Occipital lobe (tissue), 2 donors: ENCODE measurements around the gene CLSTN2. TPM values are rescaled to one million over a fixed set of nuclear protein-coding genes. Genes with fewer than 3 reads are reported as not detected.
"Not testable (repeated sequence)": the region's sequence is repeated elsewhere in the genome, so short reads cannot be mapped to it uniquely, and the experiment has no call there.

Experiments used
- DNase-seq: peaks from one replicate; lab custom pipeline; 2025; lab: John Stamatoyannopoulos, UW
- total RNA-seq: library from RNA; depleted of rRNA; stranded (reverse); fragments of >200 nt; gene quantifications from one replicate; pipeline ENCODE4 v1.2.3, GENCODE V29; 2014

The CLSTN2 gene
- total RNA-seq, 1 donor from 2014 or later = 10.3 TPM

DNA sequence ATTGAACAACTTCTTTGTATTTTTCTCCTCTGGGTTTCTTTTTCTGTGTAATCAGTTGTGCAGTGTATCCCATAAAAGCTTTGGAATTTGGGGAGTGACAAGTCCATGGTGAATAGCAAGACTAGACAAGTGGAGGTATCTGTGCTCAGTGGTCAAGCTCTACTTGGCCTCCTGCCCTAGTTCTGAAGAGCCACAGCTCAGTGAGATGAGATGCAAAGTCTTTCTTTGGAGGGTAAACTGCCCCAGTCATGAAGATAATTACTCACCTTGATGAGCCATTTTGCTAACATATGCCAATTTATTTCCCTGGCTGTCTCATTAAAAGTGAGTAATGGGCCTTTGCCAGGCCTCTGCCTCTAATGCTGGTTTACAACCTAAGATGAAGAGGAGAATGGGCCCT lies 471.7 kb downstream of the CLSTN2 start:
- DNase-seq = no peak

DNA sequence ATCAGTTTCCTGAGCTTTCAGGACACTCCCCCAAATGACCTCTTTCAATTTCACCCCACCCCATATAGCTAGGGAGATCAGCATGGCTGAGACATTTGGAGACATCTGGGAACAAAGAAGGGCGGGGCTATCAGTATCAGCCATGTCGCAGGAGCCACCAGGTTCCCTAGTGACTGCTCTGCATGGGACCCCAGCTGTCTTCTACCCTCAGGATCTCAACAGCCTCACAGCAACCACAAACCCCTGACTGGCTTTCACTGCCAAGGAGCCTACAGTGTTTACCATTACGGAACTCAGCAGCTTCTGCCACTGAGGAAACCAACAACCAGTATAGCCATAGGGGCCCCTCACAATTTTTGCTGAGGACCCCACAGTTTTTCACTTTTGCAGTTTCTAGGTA lies 473.3 kb downstream of the CLSTN2 start:
- DNase-seq = no peak

DNA sequence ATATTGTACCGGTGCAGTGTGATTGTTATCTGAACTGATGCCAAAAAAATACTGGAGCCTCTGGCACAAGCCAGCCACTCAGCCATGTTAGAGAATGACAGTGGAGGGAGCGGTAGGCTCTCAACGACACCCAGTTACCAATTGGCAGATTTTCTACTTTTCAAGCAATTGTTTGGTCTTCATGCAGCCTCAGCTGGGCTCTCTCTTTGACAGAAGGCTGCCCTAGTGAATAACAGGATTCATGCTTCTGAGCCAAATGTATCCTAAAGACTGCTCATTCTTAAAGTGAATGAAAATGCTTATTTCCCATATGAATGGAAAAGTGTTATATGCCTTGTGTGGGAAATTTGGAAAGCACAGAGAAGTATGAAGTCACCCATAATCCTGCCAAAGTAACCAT lies 481.7 kb downstream of the CLSTN2 start:
- DNase-seq = no peak

DNA sequence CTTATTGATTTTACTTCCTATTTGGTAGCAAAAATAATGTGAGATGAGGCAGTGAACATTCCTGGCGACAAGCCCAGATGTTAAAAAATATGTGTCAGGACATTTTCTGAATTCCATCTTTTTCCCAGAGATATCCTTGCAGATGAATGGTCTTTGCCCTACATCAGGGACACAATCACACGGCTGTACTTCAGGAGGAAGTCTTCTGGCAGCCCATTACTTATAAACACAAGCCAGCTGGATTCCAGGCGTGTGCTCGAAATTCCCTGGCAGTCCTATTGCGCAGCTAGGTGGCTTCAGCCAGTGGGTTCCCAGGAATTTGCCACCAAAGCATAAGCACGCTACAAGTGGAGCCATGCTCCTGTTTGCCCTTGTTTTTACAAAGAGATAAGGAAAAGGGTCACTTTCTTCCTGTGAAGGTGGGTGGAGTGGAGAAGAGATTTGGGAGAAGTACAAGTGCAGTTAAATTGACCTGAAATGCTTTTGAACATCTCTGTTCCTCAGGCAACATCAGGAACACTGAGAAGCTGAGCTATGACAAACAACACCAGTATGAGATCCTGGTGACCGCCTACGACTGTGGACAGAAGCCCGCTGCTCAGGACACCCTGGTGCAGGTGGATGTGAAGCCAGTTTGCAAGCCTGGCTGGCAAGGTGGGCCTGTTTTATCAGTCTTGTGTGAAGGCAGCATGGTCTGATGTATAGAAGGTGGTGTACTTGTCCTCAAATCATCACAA lies 485.8 kb downstream of the CLSTN2 start:
- DNase-seq = no peak

DNA sequence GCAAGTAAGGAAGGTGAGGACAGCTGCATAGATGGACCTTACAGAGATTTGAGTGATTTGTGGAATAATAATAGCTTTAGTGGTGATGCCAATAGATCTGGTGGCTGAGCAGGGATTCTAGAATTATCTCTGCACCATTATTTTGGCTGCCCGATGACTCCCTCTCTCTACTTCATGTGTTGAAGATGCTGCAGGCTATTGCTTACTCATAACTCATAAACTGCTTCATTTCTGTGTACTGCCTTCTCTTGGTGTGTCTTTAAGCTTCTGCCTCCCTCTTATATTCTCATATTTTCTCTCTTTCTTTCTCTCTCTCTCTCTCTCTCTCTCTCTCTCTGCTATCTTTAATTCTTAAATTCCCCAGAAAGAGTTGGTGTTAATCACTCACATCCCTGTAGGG lies 486.9 kb downstream of the CLSTN2 start:
- DNase-seq = no peak

DNA sequence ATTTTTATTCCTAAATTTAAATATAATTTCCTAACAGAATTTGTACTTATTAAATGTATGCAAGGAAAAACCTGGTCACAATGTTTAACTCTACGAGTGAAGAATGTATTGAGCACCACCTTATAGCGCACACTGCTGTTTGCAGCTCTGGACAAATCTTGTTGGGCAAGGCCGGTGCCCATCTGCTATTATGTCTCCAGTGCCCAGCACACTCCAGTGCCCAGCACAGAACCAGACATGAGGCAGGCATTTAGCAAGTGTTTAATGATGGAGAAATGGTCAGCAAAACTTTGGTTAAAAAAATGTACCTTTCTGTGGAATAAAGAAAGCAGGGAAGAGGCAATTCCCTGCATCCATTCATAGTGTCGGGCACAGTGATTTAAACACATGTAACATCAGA lies 488.2 kb downstream of the CLSTN2 start:
- DNase-seq = no peak

DNA sequence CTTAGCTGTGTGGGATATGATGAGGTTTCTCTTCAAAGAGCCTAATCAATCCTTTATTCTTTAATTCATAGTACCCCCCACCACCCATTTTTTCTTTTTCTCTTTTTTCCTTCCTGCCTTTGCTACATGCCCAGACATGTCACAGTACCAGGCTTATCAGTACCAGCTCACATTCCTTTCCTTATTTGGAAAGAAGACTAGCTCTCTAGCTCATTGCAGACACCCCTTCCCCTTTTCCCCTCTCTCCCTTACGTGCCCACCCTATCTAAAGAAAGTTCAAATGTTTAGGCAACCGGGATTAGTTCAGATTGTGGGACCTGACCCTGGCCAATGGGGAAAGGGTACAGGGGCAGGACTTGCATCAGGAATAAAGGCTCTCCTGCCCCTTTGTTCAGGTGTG lies 488.6 kb downstream of the CLSTN2 start:
- DNase-seq = not testable (repeated sequence)

DNA sequence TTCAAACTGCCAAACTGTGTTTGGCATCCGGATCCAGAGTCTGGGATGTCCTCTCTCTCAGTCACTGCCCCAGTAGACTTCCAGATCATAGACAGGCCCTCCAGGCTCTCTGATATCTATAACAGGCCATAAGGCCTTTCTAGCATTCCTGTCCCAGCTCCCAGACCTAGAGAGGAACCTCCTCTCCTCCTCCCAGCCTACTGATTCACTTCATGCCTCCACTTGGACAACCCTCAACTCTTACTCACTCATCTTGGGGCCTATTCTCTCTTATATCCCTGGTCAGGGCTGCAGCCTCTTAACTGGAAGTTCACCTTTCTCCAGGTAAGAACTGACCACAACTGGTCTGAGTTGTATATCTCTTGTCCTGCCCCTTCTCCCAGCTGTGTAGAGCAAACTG lies 489.2 kb downstream of the CLSTN2 start:
- DNase-seq = no peak

DNA sequence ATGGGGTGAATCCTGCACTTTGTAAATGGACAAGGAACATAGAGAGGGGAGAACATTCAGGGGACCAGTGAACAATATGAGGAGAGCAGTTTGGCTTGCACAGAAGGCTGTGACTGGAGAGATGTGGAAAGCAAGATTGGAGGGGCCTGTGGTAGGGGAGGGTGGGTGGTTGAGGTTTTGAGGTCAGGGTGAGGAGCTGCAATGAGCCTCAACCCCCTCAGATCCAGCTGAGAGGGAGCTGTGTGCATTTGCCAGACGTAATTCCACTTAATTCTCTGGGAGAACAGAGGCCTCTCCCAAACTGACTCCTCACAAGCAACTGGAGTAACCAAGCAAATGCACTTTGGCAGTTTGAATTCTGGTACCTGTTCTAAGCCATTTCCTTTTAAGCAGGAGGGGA lies 489.7 kb downstream of the CLSTN2 start:
- DNase-seq = no peak

DNA sequence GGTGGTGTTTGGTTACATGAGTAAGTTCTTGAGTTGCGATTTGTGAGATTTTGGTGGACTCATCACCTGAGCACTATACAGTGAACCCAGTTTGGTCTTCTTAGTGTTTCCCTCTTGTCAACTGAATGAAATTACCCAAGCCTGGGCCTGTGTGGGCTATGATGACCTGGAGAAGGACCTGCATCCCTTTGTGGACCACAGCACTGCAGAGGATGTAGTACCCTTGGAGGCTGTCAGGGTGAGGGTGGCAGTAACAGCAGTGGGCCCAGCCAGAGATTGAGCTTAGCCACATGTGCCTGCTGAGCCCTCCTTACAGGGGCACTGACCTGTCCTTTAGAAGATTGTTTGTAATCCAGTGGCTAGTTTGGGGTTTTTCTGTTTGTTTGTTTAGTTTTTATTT lies 492.8 kb downstream of the CLSTN2 start:
- DNase-seq = no peak

DNA sequence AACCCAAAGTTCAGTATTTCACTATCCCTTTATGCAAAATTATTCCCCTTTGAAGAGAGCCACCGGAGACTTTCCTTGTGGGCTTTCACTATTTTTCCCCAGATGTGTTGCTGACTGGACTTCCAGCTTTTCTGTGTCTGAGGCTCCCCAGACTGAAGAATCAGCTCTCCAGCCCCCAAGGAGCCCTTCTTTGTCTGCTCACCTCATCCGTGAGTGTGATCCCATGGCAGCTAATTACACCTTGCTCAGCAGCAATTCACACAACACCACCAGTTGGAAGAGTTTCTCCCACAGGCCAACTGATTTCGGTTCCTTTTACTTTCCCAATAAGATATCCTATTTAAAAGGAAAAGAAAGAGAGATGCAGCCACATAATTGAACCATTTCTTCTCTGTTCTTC lies 493.4 kb downstream of the CLSTN2 start:
- DNase-seq = no peak

DNA sequence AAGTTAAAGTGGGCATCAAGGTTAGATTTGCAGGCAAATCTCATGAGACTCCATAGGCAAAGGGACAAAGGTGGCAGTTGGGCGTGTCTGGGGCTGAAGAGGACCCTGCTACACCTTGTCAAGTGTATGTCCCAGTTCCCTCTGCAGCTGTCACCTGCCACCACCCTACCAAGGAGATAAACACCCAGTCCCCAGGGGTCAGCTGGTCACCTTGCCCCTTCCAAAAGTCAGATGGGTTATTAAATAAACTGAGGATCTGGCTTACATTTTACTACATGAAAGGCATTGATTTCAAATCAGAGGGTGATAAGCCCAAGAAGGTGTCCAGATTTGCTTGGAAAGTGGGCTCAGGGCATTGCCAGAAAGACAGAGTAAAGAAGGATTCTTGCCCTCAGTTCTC lies 494.8 kb downstream of the CLSTN2 start:
- no peak for DNase-seq

DNA sequence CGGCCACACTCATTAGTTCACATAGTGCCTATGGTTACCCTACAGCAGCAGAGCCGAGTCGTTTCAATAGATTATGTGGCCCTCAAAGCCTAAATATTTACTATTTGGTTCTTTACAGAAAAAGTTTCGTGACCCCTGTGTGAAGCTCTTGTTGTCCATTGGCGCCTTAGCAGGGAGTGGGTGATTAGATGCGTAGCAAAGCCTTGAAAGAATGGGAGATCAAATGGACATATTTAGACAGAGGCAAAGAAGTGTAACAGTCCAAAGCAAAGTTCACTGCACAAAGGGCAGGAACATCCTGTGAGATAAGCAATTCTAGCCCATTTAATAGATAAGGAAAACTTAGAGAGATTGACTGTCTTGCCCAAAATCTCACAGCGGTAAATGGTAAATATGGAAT lies 495.5 kb downstream of the CLSTN2 start:
- no peak for DNase-seq

DNA sequence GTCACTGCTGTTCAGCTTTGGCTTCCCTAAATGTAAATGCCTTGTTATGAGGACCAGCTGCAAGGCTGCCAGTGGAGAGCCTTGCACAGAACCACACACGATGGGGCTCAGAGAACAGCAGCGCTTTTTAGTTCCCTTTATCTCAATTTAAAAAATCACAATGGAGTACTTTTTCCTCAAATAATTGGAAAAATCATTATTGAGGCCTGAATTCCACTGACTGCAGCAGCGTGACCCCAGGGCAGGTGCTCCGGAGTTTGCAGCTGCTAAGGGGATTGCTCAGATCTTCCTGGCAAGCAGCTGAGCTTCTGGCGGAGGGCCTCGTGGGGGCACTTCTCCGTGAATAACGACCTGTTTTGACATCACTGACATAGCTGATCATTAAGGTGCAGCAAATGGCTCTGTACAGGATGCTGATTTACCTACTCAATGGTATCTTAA lies 497.3 kb downstream of the CLSTN2 start:
- DNase-seq = no peak

DNA sequence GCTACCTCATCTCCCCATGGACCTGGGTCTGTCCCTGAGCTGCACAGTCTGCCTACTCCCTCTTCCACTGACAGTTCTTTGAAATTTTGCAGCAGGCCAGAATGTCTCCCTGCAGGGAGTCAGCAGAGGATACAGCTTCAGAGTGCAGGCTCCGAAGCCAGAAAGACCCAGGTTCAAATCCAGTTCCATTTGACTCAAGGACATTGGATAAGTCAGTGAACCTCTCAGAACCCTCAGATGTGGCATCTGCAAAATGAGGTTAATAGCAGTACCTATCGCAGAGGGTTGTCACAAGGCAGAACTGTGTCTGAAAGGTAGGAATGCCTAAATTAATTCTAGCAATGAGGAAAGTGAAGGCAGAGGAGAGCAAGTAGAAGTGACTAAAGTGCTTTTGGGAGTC lies 498.4 kb downstream of the CLSTN2 start:
- no peak for DNase-seq

DNA sequence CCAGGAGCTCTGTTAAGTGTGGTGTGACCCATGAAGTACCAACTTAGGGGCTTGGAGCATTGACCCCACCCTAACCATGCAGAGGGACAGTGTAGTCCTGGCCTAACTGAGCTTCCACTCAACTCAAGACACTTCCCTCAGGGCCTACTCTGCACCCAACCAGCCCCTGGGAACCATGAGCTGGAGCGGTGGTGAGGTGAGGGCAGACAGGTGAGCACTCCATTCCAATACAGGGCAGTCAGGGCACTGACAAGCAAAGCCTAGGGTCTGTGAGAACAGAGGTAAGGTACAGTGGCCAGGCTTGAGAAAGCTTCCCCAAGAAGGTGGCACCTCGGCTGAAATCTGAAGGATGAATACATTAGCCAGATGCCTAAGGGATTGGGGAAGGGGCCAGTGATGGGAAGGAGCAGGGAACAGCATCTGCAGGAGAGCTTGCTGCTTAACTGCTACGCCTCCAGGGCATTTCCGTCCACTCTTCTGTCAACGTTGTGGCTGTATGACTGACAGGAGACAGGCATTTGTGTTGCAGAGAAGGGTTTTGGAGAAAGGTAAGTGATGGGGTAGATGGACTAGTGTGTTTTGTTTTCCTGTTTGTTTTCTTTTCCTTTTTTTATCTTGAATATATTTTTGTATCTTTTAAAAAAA lies 499.4 kb downstream of the CLSTN2 start:
- DNase-seq = no peak

DNA sequence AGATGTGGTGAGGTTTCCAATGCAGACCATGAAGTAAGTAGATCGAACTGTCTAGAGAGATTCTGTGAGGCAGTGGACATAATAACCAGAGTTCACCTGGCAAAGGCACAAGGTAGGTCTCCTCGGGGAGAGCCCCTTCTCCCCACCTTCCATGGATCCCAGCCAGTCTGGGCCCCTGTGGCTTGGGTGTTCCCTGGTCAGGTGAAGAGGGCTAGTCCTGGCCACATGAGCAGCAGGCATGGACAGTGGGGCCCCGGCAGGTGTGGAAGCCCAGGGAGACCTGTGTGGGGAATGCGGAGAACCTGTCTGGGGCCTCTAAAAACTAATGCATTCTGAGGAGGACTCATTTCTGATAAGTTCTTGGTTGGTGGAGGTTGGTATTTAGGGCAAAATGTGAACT lies 501.4 kb downstream of the CLSTN2 start:
- DNase-seq = no peak

DNA sequence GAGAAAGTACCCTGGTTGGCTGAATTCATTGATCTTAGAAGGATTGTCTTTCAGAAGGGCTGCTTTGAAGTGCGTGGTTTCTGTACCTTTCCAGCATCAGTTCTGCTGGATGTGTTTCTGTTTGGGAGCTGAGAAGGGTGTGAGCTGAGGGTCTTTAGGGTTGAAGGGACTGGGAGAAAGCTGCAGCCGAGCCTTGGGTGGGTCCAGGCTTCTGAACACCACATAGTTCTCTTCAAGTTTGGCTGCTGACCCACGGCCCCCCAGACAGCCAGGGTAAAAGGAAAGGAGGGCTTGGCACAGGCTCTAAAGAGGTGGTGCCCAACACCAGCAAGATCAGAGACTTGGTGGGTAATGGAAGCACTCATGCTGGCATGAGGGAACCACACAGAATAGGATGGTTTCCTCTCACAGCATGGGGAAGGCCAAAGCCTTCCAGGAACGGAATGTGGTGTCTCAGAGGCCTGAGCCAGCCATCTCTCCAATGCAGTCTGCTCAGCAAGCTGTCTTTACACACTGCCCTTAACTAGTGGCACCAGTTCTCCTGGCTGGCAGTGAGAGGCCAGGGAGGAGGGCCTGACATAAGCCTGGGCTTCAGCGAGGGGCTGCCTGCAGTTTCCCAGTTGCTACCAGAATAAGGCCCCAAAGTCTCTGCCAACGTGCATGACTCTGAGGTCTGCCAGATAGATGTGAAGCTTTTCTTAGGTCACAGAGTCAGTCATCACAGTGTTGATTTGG lies 503.9 kb downstream of the CLSTN2 start:
- no peak for DNase-seq

DNA sequence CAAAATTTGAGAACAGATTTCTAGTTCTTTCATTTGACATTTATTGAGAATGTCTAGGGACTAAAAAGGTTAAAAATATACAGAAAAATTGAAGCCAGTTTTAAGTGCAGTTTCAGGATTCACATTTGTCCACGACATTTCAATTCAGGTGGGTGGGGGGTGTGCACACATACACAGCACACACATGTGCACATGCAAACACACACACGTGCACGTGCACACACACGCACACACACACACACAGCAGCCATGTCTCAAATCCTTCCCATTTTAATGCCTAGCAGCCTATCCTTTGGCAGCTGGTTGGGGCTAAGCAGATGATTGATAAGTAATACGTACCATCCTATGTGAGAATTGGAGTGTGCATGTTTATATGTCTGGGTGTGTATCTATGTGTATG lies 504.5 kb downstream of the CLSTN2 start:
- DNase-seq = no peak

DNA sequence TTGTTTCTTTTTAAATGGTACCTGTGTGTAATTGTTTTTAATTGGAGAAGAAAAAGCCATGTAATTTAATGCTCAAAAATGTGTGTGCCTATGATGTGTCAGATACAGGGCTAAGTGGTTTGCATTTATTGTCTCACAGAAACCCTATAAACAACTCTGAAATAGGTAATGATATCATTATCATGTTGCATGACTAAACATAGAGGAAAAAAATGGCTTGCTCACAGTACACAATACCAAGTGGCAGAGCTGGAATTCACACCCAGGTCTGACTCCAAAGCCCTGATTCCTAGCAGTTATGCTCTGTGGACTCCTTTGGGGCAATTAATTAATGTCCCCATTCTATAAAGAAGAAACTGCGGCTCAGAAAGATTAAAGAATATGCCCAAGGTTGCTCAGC lies 505.5 kb downstream of the CLSTN2 start:
- DNase-seq = no peak

DNA sequence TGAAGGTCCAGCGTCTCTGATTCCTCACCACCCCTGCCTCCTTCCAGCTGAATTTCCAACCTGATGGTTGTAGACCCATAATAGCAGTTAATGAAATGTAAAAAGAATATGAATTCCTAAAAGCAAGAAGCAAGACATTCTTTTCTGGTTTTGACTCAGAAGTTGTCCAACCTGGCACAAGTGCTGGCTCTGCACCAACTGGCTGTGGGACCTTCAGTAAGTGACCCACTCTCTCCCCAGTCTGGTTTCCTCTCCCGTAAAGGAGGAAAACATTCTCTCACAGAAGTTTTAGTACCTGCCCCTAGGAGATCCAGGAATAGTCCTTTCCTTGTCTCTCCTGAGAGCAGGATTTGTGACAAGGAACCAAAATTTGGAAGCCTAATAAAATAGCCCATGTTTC lies 506.0 kb downstream of the CLSTN2 start:
- DNase-seq = no peak

DNA sequence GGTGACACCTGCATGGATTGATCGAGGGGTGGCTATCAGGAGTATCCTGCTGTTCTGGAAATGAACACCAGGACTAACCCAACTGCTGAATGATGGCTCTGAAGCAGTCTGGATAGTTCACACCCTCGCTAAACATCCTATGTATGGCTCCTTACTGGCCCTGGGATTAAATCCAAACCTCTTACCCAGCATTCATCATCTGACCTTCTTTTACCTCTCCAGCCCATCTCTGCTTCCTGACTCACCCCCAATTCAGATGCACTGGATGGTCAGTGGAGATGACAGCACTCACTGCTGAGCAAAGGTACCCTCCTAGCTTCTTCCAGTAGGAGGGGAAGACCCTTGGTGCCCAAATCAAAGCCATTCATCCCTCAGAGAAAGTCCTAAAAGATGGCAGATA lies 507.6 kb downstream of the CLSTN2 start:
- no peak for DNase-seq

DNA sequence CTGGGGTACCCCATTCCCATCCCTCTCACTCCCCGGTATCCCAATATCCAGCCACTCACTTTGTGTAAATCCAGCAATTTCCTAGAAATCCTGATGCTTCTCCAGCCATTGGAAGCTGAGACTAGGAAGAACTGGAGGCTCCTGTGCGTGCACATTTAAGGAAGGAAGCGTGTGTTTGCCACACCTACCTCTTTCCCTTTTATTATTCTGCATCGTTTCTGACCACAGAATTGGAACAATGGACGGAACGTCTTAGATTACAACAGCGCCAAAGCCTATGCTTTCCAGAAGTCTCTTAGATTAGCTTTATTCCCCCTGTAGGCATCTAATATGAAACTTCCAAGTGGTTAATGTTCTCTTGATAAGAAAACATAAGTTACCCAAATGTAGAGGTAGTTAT lies 508.1 kb downstream of the CLSTN2 start:
- no peak for DNase-seq
